HG03521 (cell line): ENCODE measurements around the gene SLC25A33.
"Not testable (repeated sequence)": the region's sequence is repeated elsewhere in the genome, so short reads cannot be mapped to it uniquely, and the experiment has no call there.

ENCODE experiments used
- ATAC-seq: cut with Tn5 transposase; IDR thresholded peaks from one replicate; pipeline ENCODE4 v1.9.1; 2021; ENCODE audit warnings: mild to moderate bottlenecking, moderate library complexity; ENCODE audit not compliant: unreplicated experiment

SLC25A33 gene

GRCh38 chr1:9538669-9539164, 548 bp upstream of the SLC25A33 start:
- no peak for ATAC-seq

DNA sequence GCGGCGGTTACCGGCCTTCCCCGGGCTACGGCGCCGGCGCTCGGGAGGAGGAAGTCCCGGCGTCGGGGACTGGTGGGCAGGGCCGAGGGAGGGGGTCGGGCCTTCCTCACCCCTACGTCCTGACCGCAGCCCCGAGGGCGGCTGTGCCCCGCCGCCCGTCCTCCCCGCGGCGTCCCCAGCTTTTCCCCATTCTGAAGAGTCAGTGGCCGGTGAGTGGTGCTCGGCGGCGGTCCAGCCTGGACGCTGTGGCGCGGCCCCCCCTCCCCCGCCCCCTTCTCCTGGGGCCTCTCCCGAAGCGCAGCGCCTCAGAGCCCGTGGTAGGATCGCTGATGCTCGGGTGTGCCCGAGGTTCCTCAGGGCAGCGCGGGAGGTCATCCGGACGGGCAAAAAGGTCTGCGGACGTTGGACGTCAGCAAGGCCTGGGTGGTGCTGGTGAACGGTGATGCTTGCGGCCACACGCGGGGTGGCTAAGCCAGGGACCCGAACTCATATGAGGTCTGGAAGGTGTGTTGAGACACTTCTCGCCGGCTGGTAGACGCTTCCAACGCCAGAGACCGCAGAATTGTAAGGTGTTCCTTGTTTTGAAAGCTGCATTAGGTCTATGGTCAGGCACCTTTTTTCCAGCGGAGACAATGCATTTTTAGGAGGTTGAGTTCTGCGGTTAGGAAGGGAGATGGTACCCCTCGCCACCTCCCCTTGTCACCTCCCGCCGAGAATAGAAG, 725 bp downstream of the SLC25A33 start:
- peak; percentile 37 for ATAC-seq

DNA sequence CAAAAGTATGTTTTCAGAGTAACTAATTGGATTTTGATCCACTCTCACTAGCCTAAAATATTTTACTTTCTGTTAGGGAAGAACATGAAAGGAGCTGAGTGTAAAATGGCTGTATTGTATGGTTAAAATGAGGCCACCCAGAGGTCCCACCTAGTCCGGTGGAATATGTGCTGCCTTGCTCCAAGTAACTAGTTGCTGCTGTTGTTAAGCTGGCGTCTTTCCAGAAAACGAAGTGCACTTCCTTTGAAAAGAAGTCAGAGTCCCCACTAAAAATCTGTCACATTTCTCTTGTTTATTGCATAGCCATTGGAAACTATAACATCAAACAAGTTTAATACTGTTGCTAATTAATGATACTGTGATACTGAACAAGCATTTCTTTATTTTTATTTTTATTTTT, 3.2 kb downstream of the SLC25A33 start:
- no peak for ATAC-seq

DNA sequence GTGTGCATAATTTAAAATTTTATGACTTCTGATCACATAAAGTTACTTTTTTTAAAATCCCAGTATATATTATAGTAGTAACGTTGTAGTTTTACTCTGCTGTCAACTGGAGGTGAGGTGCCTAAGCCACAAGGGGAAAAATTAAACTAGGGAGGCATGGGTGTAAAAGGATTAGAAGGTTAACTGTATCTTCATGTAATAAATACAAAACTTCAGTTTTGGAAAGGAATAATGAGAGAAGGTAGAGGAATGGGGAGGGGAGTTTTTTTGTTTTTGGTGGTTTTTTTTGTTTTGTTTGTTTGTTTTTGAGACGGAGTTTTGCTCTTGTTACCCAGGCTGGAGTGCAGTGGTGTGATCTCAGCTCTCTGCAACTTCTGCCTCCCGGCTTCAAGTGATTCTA, 5.7 kb downstream of the SLC25A33 start:
- ATAC-seq = no peak

DNA sequence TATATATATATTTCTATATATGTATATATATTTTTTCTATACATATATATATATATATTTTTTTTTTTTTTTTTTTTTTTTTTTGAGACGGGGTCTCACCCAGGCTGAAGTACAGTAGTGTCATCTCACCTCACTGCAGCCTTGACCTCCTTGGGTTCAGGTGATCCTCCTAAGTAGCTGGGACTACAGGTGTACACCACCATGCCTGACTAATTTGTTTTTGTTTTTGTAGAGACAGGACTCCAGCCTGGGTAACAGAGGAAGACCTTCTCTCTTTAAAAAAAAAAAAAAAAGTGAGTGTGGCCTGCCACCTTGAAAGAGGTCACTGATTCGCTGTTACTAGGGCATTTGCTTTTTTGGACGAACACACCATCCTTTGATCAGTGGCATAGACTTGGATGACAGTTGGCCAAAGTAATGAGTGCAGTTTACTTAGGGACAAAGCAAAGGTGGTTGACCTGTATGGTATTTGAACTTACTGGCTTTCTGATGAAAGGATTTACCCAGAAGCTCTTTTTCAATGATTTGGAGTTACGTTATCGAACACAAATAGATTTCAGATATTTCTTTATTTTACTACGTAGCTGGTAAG, 10.8 kb downstream of the SLC25A33 start:
- ATAC-seq = no peak

DNA sequence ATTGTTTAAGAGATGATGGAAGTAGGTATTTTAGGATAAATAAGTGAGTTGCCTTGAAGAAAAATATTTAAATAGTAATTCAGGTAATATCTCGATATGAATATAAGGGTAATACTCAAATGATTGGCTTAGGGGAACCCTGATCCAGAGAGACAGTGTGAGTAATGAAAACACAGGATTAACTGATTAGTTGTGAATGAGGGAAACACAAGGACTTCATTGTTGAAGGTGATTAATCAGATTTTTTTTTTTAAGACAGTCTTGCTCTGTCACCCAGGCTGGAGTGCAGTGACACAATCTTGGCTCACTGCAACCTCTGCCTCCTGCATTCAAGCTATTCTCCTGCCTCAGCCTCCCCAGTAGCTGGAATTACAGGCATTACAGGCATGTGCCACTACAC, 12.7 kb downstream of the SLC25A33 start:
- no peak for ATAC-seq

DNA sequence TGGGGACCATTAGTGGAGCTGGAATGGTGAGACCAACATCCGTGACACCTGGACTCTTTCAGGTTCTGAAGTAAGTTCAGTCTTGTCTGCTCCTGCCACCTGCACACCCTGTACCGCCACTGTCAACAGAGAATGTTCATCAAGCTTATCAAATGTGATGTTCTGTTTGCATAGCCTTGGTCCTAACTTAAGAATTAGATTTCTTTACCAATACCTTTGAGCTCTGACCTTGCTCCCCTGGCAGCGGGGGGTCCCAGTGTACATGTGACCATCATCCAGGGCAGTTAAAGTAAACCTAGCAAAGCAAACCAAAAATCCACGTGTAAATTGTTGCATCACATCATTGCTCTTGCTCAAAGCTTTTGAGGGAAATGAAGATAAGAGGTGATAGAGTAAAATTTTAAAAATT, 14.5 kb downstream of the SLC25A33 start:
- no peak for ATAC-seq

GRCh38 chr1:9555942-9556341, 16.7 kb downstream of the SLC25A33 start:
- ATAC-seq = no peak

DNA sequence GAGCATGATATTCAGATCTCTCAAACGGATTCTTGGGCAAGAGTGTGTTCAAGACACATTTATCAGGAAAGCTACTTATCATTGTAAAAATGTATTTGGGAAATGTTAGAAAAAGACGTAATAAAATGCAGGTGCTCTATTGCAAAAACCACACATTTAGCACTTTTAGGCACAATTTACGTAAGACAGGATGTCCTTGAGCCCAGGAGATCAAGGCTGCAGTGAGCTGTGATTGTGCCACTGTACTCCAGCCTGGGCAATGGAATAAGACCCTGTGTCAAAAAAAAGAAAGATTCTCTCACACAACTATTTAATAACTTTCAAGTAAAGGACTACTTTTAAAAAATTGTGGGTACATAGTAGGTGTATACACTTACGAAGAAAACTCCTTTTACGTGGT, 18.4 kb downstream of the SLC25A33 start:
- ATAC-seq = no peak

DNA sequence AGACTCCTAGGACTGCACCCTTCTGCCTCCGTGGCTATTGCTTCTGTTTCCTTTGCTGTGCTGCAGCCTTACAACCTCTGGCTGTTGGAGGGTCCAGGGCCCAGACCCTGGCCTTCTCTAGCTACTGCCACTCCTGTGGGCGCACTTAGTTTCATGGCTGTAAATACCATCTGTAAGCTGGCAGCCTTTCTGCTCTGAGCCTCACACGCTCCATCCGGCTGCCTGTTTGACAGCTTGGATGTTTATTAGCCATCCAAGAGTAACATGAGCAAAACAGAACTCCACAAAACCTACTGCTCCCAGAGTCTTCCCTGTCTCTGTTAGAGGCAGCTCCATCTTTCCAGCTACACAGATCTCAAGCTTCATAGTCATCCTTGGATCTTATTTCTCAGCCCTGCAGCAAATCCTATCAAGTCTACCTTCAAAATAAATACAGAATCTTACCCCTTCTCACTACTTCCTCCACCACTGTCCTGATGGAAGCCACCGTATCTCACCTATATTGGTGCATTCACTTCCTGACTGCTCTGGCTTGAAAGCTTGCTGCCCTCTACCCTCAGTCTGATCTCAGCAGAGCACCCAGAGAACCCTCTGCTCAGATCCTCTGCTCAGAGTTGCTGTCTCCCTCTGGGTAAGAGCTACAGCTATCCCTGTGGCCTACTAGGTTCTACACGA, 19.1 kb downstream of the SLC25A33 start:
- ATAC-seq = no peak

GRCh38 chr1:9558946-9559545, 19.8 kb downstream of the SLC25A33 start:
- ATAC-seq = no peak

DNA sequence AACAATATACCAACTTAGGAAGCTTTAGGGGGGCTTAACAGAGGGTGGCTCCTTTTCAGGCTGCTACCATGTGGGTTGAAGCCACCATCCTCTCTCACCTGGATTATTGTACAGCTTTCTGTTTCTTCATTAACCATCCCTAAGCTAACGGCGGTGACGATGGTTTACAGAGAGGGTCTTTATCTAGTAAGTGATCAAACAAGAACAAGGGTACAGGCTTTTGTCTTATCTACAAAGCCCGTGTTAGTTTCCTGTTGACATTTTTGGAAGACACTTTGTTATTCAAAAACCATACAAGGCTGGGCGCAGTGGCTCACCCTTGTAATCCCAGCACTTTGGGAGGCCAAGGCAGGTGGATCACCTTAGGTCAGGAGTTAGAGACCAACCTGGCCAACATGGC, 20.4 kb downstream of the SLC25A33 start:
- ATAC-seq = no peak

- ATAC-seq = not testable (repeated sequence)
Observed at GRCh38 chr1:9560090-9560489, 20.8 kb downstream of the SLC25A33 start.

DNA sequence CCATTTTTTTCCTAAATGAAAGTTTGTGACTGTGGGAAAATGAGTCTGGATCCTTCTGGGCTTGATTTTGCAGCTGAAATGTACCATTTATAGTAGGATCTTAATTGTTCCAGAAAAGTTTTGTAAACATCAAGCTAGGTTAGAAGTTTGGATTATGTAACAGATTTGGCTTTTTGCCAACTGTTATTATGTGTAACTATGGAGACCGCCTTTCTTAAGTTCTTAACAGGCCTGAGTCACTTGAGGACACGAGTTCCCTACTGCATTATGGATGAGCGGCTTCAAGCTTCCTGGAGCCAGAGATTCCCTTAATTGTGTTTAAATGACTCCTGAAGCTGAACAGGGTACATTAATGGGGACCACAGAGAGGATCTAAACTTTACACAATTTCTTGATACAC, 22.2 kb downstream of the SLC25A33 start:
- ATAC-seq = no peak

- no peak for ATAC-seq
Observed at GRCh38 chr1:9569267-9569666, 30.0 kb downstream of the SLC25A33 start.

- not testable (repeated sequence) for ATAC-seq
Observed at GRCh38 chr1:9570886-9571529, 31.7 kb downstream of the SLC25A33 start.

DNA sequence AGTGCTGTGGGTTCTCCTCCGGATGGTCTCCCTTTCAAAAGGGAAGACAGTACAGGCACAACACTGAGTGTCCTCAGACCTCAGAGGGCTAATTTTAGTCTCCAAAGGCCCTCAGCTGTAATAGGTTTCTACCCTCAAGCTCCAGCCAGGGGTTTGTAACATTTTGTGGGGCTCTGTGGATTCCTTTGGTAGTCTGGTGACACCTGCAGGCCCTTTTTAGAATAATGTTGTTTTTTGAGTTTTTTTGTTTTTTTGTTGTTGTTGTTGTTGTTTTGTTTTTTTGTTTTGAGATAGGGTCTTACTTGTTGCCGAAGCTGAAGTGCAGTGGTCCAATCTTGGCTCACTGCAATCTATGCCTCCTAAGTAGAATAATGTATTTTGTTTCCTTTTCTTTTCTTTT, 34.5 kb downstream of the SLC25A33 start:
- no peak for ATAC-seq

GRCh38 chr1:9575486-9575885, 36.2 kb downstream of the SLC25A33 start:
- no peak for ATAC-seq

DNA sequence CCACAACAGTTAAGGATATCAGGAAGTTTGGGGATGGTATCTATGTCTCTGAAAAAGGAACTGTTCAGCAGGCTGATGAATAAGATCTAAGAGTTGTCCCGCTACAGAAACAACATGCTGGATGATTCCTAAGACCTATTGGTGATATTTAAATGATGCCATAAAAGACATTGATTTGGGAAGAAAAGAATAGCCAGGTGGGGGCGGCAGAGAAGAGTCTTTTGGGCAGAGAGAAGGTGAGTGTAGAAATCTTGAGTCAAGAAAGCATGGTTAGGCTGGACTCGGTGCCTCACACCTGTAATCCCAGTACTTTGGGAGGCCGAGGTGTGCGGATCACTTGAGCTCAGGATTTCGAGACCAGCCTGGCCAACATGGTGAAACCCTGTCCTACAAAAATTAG, 37.6 kb downstream of the SLC25A33 start:
- no peak for ATAC-seq

DNA sequence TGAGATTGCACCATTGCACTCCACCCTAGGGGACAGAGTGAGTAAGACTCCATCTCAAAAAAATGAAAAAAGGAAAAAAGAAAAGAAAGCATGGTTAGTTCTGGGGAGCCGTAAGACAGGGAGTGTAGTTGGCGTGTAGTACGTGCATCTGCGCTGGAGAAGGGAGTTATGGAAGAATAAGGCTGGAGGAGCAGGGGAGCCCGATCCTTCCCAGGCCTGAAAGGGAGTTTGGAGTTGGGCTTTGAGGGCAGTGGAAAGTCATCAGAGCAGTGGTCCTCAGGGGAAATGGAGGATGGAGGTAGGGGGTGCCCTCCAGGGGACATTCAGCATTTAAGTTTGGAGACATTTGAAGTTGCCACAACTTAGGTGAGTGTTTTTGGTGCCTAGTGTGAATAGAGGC, 38.2 kb downstream of the SLC25A33 start:
- no peak for ATAC-seq

DNA sequence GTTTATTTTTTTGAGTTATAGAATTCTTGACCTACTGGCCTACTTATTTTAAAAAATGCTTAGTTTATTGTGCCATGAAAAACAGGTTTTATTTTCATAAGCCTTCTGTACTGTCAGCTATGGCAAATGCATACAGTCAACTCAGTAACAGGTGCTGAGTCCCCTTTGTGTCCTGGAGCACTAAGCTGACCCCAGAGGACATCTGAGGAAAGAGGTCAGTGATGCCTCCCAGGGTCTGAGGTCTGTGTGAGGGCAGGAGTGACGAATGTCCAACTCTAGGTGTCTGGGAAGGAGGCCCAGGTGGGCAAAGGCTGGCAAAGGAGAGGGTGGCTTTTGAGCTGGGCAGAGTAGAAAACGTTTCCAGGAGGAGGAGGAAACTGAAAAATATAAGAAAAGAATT, 41.7 kb downstream of the SLC25A33 start:
- no peak for ATAC-seq
